ENCODE results near the gene HCLS1.

The HCLS1 gene

GRCh38 chr3:121627622-121628021, 33.1 kb downstream of the HCLS1 start:
- no peak overlapping the region for H3K9ac ChIP-seq (ENCODE audit: low read depth, low read length)
- ATAC-seq (ENCODE audit: insufficient read depth, low read depth), result no peak

GRCh38 chr3:121627211-121627610, 33.5 kb downstream of the HCLS1 start:
- Histone ChIP-seq H3K27me3 (ENCODE audit: insufficient read depth, low read length, poor library complexity) (no peaks in the 10 kb centered on the region), H3K36me3 (ENCODE audit: insufficient read depth, low read length) (peaks cover 16% of the 10 kb centered on the region), H3K27ac (ENCODE audit: low read length) (no peak overlapping the region), H2AFZ (ENCODE audit: low read depth, low read length) (no peak overlapping the region), H3K79me2 (ENCODE audit: insufficient read depth, low read length) (no peaks in the 10 kb centered on the region), H3K9ac (ENCODE audit: low read depth, low read length) (no peak overlapping the region), H3K9me3 (ENCODE audit: insufficient read depth, low read length, severe bottlenecking) (no peaks in the 10 kb centered on the region), H3K4me1 (ENCODE audit: insufficient read depth, low read length) (no peaks in the 10 kb centered on the region), H3K4me3 (ENCODE audit: low read depth in 1 of 2, low read length in 2 of 2) (no peak overlapping the region), H4K20me1 (ENCODE audit: insufficient read depth, low read length) (no peaks in the 10 kb centered on the region), H3K4me2 (ENCODE audit: insufficient read depth, low read length) (no peak overlapping the region)
- no peak for TF ChIP-seq EZH2 (IDR thresholded peaks at IDR 0.05; ENCODE audit: borderline replicate concordance, low read depth, low read length, severe bottlenecking)
- TF ChIP-seq CTCF (IDR thresholded peaks at IDR 0.05; ENCODE audit: borderline replicate concordance, extremely low read depth, low read length, poor library complexity, severe bottlenecking), result no peak
- ATAC-seq (ENCODE audit: insufficient read depth, low read depth) (no peak), DNase-seq (no peak)

More at GRCh38 chr3:121627622-121628021, 33.1 kb downstream of the HCLS1 start:
- TF ChIP-seq EZH2 (IDR thresholded peaks at IDR 0.05; ENCODE audit: borderline replicate concordance, low read depth, low read length, severe bottlenecking), result no peak
- TF ChIP-seq CTCF (IDR thresholded peaks at IDR 0.05; ENCODE audit: borderline replicate concordance, extremely low read depth, low read length, poor library complexity, severe bottlenecking), result no peak
- DNase-seq, result no peak
- Histone ChIP-seq H3K27me3 (ENCODE audit: insufficient read depth, low read length, poor library complexity) (no peaks in the 10 kb centered on the region), H2AFZ (ENCODE audit: low read depth, low read length) (no peak overlapping the region), H3K4me1 (ENCODE audit: insufficient read depth, low read length) (no peaks in the 10 kb centered on the region), H3K27ac (ENCODE audit: low read length) (no peak overlapping the region), H3K36me3 (ENCODE audit: insufficient read depth, low read length) (peaks cover 20% of the 10 kb centered on the region), H3K4me3 (ENCODE audit: low read depth in 1 of 2, low read length in 2 of 2) (no peak overlapping the region), H3K9me3 (ENCODE audit: insufficient read depth, low read length, severe bottlenecking) (no peaks in the 10 kb centered on the region), H3K79me2 (ENCODE audit: insufficient read depth, low read length) (no peaks in the 10 kb centered on the region), H4K20me1 (ENCODE audit: insufficient read depth, low read length) (no peaks in the 10 kb centered on the region), H3K4me2 (ENCODE audit: insufficient read depth, low read length) (no peak overlapping the region)

GRCh38 chr3:121626495-121626894, 34.2 kb downstream of the HCLS1 start:
- ATAC-seq (ENCODE audit: insufficient read depth, low read depth) (no peak), DNase-seq (no peak)
- no peaks in the 10 kb centered on the region for H4K20me1 ChIP-seq (ENCODE audit: insufficient read depth, low read length)
- no peaks in the 10 kb centered on the region for H3K4me1 ChIP-seq (ENCODE audit: insufficient read depth, low read length)
- no peak overlapping the region for H3K27ac ChIP-seq (ENCODE audit: low read length)
- H3K36me3 ChIP-seq (ENCODE audit: insufficient read depth, low read length), result peaks cover 9% of the 10 kb centered on the region
- no peak overlapping the region for H3K9ac ChIP-seq (ENCODE audit: low read depth, low read length)
- no peak overlapping the region for H3K4me2 ChIP-seq (ENCODE audit: insufficient read depth, low read length)
- no peak overlapping the region for H2AFZ ChIP-seq (ENCODE audit: low read depth, low read length)
- TF ChIP-seq CTCF (IDR thresholded peaks at IDR 0.05; ENCODE audit: borderline replicate concordance, extremely low read depth, low read length, poor library complexity, severe bottlenecking), result no peak
- no peak for TF ChIP-seq EZH2 (IDR thresholded peaks at IDR 0.05; ENCODE audit: borderline replicate concordance, low read depth, low read length, severe bottlenecking)
- no peaks in the 10 kb centered on the region for H3K27me3 ChIP-seq (ENCODE audit: insufficient read depth, low read length, poor library complexity)
- no peaks in the 10 kb centered on the region for H3K79me2 ChIP-seq (ENCODE audit: insufficient read depth, low read length)
- no peaks in the 10 kb centered on the region for H3K9me3 ChIP-seq (ENCODE audit: insufficient read depth, low read length, severe bottlenecking)
- no peak overlapping the region for H3K4me3 ChIP-seq (ENCODE audit: low read depth in 1 of 2, low read length in 2 of 2)
